ENCODE data around the gene LITAFD. TPM values are rescaled to one million over a fixed set of nuclear protein-coding genes. Genes with fewer than 3 reads are reported as not detected.
A peak's percentile ranks its signal among the peaks of the same experiment; 100 is the strongest.
"Not testable (repeated sequence)": the region's sequence is repeated elsewhere in the genome, so short reads cannot be mapped to it uniquely, and the experiment has no call there.

LITAFD gene
- total RNA-seq, 1 experiment from 2014 or later, result not detected

GRCh38 chr16:8872967-8873865 is 8.9 kb upstream of the LITAFD start:
- Mint-ChIP-seq H3K27ac (ENCODE audit: unreplicated experiment) (no peak overlapping the region), H3K36me3 (ENCODE audit: insufficient read depth, unreplicated experiment) (peaks cover 15% of the 10 kb centered on the region), H3K9me3 (ENCODE audit: unreplicated experiment) (no peaks in the 10 kb centered on the region), H3K27me3 (ENCODE audit: insufficient read depth, unreplicated experiment) (no peaks in the 10 kb centered on the region), H3K4me1 (ENCODE audit: low read depth, unreplicated experiment) (peaks cover 8% of the 10 kb centered on the region), H3K4me3 (ENCODE audit: unreplicated experiment) (no peak overlapping the region)
- H3K36me3 ChIP-seq (ENCODE audit: control insufficient read depth, insufficient read depth, low read length), result no peaks in the 10 kb centered on the region
- ChIA-PET POLR2A (no interaction called here), CTCF (interaction anchor here (0.7 to 1.6 kb wide), 3 partner anchors 10 to 63 kb away, joined by 3 to 7 read pairs (median 4); no protein-coding TSS in a partner anchor)
- H3K9me3 ChIP-seq, result no peaks in the 10 kb centered on the region
- peak in 1 of 2 experiments; percentile 36 for TF ChIP-seq CTCF (IDR thresholded peaks at IDR 0.05; ENCODE audit: insufficient read depth in 1 of 2, low read depth in 1 of 2, low read length in 1 of 2, severe bottlenecking in 1 of 2, unreplicated experiment in 1 of 2)
- H3K4me3 ChIP-seq (ENCODE audit: low read depth, low read length), result no peak overlapping the region
- intact Hi-C loops (cut with micrococcal nuclease; ENCODE audit: unreplicated experiment), result no loop called here
- DNase-seq, result peak in 1 of 2 experiments; percentile 19
- peaks cover 12% of the 10 kb centered on the region for H3K4me1 ChIP-seq
- BruUV-seq (replicated peaks), result no TSS peak
- H3K27me3 ChIP-seq (replicated peaks; ENCODE audit: control insufficient read depth, insufficient read depth, low read length), result no peaks in the 10 kb centered on the region

- Mint-ChIP-seq H3K4me1 (ENCODE audit: low read depth, unreplicated experiment) (peaks cover 11% of the 10 kb centered on the region), H3K36me3 (ENCODE audit: insufficient read depth, unreplicated experiment) (peaks cover 19% of the 10 kb centered on the region)
- BruUV-seq (replicated peaks); H3K27ac Mint-ChIP-seq (ENCODE audit: unreplicated experiment); intact Hi-C loops (cut with micrococcal nuclease; ENCODE audit: unreplicated experiment); H3K4me3 Mint-ChIP-seq (ENCODE audit: unreplicated experiment); H3K27me3 ChIP-seq (replicated peaks; ENCODE audit: control insufficient read depth, insufficient read depth, low read length); DNase-seq; H3K4me3 ChIP-seq (ENCODE audit: low read depth, low read length); H3K27me3 Mint-ChIP-seq (ENCODE audit: insufficient read depth, unreplicated experiment); H3K36me3 ChIP-seq (ENCODE audit: control insufficient read depth, insufficient read depth, low read length); POLR2A ChIA-PET; H3K9me3 Mint-ChIP-seq (ENCODE audit: unreplicated experiment); H3K9me3 ChIP-seq: not testable (repeated sequence)
- CTCF ChIA-PET, result interaction anchor here (0.7 to 1.6 kb wide), 3 partner anchors 10 to 62 kb away, joined by 3 to 7 read pairs (median 4); no protein-coding TSS in a partner anchor
- H3K4me1 ChIP-seq, result peaks cover 18% of the 10 kb centered on the region
Observed at GRCh38 chr16:8873866-8874195, 8.3 kb upstream of the LITAFD start.

GRCh38 chr16:8874388-8874787 is 7.8 kb upstream of the LITAFD start:
- Mint-ChIP-seq H3K4me1 (ENCODE audit: low read depth, unreplicated experiment) (peaks cover 11% of the 10 kb centered on the region), H3K27me3 (ENCODE audit: insufficient read depth, unreplicated experiment) (no peaks in the 10 kb centered on the region), H3K9me3 (ENCODE audit: unreplicated experiment) (no peaks in the 10 kb centered on the region), H3K27ac (ENCODE audit: unreplicated experiment) (no peak overlapping the region), H3K36me3 (ENCODE audit: insufficient read depth, unreplicated experiment) (peaks cover 19% of the 10 kb centered on the region), H3K4me3 (ENCODE audit: unreplicated experiment) (no peak overlapping the region)
- Histone ChIP-seq H3K9me3 (no peaks in the 10 kb centered on the region), H3K27me3 (replicated peaks; ENCODE audit: control insufficient read depth, insufficient read depth, low read length) (no peaks in the 10 kb centered on the region), H3K4me1 (peaks cover 20% of the 10 kb centered on the region), H3K4me3 (ENCODE audit: low read depth, low read length) (no peak overlapping the region), H3K36me3 (ENCODE audit: control insufficient read depth, insufficient read depth, low read length) (no peaks in the 10 kb centered on the region)
- BruUV-seq (replicated peaks), result no TSS peak
- intact Hi-C loops (cut with micrococcal nuclease; ENCODE audit: unreplicated experiment), result no loop called here
- no peak for TF ChIP-seq CTCF (IDR thresholded peaks at IDR 0.05; ENCODE audit: insufficient read depth in 1 of 2, low read depth in 1 of 2, low read length in 1 of 2, severe bottlenecking in 1 of 2, unreplicated experiment in 1 of 2)
- DNase-seq, result no peak
- ChIA-PET POLR2A (no interaction called here), CTCF (interaction anchor here (0.6 to 1.6 kb wide), 4 partner anchors 11 to 114 kb away, joined by 3 to 7 read pairs (median 4); no protein-coding TSS in a partner anchor)

GRCh38 chr16:8875317-8875716 is 6.8 kb upstream of the LITAFD start:
- Mint-ChIP-seq H3K4me1 (ENCODE audit: low read depth, unreplicated experiment) (peaks cover 11% of the 10 kb centered on the region), H3K36me3 (ENCODE audit: insufficient read depth, unreplicated experiment) (peaks cover 23% of the 10 kb centered on the region)
- POLR2A ChIA-PET; H3K4me3 Mint-ChIP-seq (ENCODE audit: unreplicated experiment); H3K4me3 ChIP-seq (ENCODE audit: low read depth, low read length); H3K27me3 ChIP-seq (replicated peaks; ENCODE audit: control insufficient read depth, insufficient read depth, low read length); H3K9me3 ChIP-seq; H3K27me3 Mint-ChIP-seq (ENCODE audit: insufficient read depth, unreplicated experiment); H3K36me3 ChIP-seq (ENCODE audit: control insufficient read depth, insufficient read depth, low read length); H3K9me3 Mint-ChIP-seq (ENCODE audit: unreplicated experiment); H3K27ac Mint-ChIP-seq (ENCODE audit: unreplicated experiment); intact Hi-C loops (cut with micrococcal nuclease; ENCODE audit: unreplicated experiment); DNase-seq; BruUV-seq (replicated peaks): not testable (repeated sequence)
- H3K4me1 ChIP-seq, result peaks cover 18% of the 10 kb centered on the region
- CTCF ChIA-PET, result interaction anchor here (0.7 kb wide), 2 partner anchors 21 to 1191 kb away, joined by 3 to 4 read pairs; no protein-coding TSS in a partner anchor
